ENCODE measurements around the gene HTR3A.

HTR3A gene

DNA sequence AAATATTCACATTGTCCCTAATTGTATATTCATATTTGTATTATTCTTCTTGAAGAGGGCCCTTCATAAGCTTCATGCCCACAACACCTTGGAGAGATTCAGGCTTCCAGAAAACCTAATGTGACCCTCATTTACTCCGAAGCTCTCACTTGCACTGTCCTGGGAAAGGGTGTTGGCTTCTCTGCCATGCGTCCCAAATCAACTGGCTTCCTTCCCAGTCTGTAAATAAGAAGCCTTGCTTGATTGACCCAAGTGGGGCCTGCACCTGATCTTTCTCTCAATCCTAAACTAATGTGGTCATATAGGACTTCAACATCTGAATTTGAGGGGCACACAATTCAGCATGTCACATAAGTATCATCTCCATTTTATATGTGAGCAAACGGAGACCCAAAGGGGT, 44.1 kb downstream of the HTR3A start:
- DNase-seq (ENCODE audit: low read depth, low spot score), result no peak

- DNase-seq (ENCODE audit: low read depth, low spot score), result no peak
Measured at GRCh38 chr11:114019574-114019973, 44.7 kb downstream of the HTR3A start.

DNA sequence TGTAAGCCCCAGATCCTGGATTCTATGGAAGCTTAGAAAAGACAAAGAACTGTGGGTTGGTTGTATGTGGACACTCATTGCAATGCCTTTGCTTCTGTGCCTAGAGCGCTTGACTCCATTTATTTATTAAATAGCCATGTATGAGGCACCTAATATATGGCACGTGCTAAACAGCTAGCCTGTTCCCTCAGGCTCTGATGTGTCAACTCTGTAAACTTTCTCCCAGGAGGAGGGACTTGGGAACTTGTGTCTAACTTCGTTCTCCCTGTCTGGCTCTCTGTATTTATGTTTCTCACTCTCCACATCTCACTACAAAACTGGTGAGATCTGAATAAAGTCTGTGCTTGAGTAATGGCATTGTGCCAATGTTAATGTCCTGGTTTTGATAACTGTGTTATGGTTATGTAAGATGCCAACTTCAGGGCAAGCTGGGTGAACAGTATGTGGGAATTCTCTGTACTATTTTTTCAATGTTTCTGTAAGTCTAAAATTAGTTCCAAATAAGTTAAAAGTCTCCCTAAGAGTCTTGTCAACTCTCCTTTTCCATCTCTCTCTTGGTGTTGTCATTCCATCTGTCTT, 50.5 kb downstream of the HTR3A start:
- no peak for DNase-seq (ENCODE audit: low read depth, low spot score)

GRCh38 chr11:114026355-114026754, 51.4 kb downstream of the HTR3A start:
- peak; percentile 38 for DNase-seq (ENCODE audit: low read depth, low spot score)

- DNase-seq (ENCODE audit: low read depth, low spot score), result no peak
Measured at GRCh38 chr11:114027391-114027790, 52.5 kb downstream of the HTR3A start.

GRCh38 chr11:114027926-114028325, 53.0 kb downstream of the HTR3A start:
- no peak for DNase-seq (ENCODE audit: low read depth, low spot score)

DNA sequence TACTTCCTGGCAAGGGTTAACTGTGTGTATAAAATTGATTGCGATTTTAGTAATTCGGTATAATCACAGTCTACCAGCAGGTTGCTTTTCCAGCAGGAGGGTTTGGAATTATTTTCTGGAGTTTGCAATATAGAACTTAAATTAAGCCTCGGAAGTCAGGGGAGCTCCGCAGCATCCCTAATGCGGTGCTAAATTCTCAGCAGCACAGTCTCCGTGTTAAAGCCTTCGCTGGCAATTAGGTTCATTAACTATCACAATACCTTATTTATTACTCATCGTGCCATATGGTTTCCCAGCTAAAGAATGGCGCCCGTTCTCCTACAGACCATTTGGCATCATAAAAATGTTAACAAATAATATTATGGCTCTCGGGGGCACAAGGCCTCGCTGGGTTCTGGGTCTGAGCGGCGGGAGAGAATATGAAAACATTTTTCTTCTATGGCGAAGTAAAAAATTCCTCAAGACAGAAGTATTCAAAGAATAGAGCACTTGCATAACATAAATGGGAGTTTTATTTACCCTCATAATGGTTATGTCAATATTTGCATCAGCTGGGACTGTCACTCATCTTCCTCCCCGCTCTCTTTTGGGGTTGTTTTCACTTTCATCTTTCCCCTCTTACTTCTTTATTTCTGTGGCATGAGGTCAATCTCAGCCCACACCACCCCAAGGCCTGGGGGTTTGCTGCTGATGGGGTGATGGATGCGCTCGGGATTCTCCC, 56.5 kb downstream of the HTR3A start:
- DNase-seq (ENCODE audit: low read depth, low spot score), result no peak

DNA sequence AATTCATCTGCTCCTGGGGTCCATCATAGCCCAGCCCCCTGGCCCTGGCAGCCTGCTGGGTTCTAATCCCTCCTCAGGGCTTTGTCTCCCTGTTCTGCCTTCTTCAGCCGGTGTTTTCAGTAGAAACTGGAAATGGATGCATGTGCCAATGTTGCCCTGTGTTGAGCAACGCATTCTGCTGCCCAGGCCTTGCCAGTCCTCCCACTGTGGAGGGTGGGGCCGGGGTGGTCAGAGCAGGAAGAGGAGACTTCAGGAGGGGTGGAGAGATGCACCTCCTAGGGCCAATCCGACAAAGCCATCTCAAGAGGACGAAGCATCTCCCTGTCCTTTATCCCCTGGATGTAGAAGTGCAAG, 57.0 kb downstream of the HTR3A start:
- no peak for DNase-seq (ENCODE audit: low read depth, low spot score)

DNA sequence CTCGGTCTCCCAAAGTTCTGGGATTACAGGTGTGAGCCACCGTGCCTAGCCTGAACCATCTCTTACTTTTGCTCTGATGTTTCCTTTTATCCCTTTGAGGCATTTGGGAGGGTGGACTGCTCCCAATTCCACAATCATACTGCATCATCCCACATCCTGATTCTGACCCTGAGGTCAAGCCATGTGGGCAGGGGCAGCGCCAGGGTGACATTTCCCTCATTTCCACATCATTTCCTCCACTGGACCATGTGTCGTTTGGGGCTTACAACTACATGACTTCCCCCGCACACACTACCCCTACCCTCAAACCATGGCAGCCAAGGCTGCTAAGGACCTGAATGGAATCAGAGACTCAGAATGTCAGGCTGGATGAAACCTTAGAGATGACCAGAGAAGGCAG, 58.2 kb downstream of the HTR3A start:
- no peak for DNase-seq (ENCODE audit: low read depth, low spot score)

DNA sequence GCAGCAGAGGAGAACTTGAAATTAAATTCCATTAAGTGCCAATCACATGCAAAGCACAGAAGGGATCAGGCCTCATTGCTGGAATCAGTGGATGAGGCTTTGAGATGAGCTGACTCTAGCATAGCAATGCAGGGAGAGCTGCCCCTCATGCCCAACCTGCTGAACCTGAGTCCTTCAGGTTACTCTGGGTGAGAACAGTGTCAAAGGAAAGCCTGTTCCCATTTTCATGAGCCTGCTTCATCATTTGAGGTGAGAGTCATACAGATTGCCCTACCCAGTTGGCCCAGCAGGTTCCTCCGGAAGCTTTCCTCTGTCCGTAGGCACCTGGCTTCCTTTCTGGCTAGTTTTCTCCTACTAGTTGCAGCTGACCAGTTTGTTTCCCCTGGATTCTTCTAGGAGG, 58.7 kb downstream of the HTR3A start:
- DNase-seq (ENCODE audit: low read depth, low spot score), result no peak

- DNase-seq (ENCODE audit: low read depth, low spot score), result no peak
Measured at GRCh38 chr11:114034956-114035355, 60.0 kb downstream of the HTR3A start.

- DNase-seq (ENCODE audit: low read depth, low spot score), result peak; percentile 96
Measured at GRCh38 chr11:114036147-114036811, 61.4 kb downstream of the HTR3A start.

DNA sequence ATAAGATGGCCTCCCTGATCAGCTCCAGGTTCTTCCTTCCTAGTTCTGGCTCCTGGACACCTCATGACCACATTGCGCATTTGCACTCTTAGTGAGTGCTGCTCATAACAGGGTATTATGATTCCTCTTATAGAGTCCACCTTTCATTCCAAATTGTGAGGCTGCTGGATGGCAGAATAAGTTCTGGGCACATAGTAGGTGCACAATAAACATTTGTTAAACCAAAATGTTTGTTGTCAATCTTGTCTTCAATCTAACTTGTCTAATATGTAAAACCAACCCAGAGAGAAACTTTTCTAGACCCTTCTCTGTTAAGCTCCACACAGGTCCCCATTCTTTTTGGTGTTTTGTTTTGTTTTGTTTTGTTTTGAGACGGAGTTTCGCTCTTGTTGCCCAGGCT, 62.0 kb downstream of the HTR3A start:
- no peak for DNase-seq (ENCODE audit: low read depth, low spot score)

GRCh38 chr11:114039551-114039950, 64.6 kb downstream of the HTR3A start:
- DNase-seq (ENCODE audit: low read depth, low spot score), result no peak

Data from ELF-1 (cell line).